Activated CD8-positive, alpha-beta T cell treated with anti-CD3 and anti-CD28 coated beads for 36 hours (primary cell): Measurements from ENCODE around the gene VPS35L. TPM values are rescaled to one million over a fixed set of nuclear protein-coding genes. Genes with fewer than 3 reads are reported as not detected.

Source experiments
- ATAC-seq: fragments of 200-7000 bp; cut with Tn5 transposase; one replicate; pipeline ENCODE4 v1.10.0; 2021; ENCODE audit warnings: mild to moderate bottlenecking, moderate library complexity
- CTCF ChIA-PET: fragments of 350-600 bp; sonication (Branson Sonifier 250); formaldehyde crosslinking; loops from one replicate; lab custom pipeline; 2021; ENCODE audit warnings: antibody characterized with exemption; lab: Charles Lee
- POLR2A ChIA-PET: fragments of 350-600 bp; sonication (Branson Sonifier 250); formaldehyde crosslinking; loops from one replicate; lab custom pipeline; 2021; ENCODE audit warnings: antibody characterized with exemption; lab: Charles Lee
- DNase-seq: peaks from one replicate; pipeline ENCODE4 v3.0.0-alpha.2; 2020
- H3K27ac Mint-ChIP-seq: one replicate; pipeline ENCODE4 v1.8.0; 2021; ENCODE audit warnings: mild to moderate bottlenecking, mixed read lengths
- H3K27me3 Mint-ChIP-seq: one replicate; pipeline ENCODE4 v1.8.0; 2021; ENCODE audit warnings: mixed read lengths
- H3K36me3 Mint-ChIP-seq: one replicate; pipeline ENCODE4 v1.8.0; 2021; ENCODE audit warnings: low read depth, mixed read lengths
- H3K4me1 Mint-ChIP-seq: one replicate; pipeline ENCODE4 v1.8.0; 2021; ENCODE audit warnings: low read depth, mixed read lengths
- H3K4me3 Mint-ChIP-seq: one replicate; pipeline ENCODE4 v1.8.0; 2021; ENCODE audit warnings: mild to moderate bottlenecking, moderate library complexity, mixed read lengths
- H3K9me3 Mint-ChIP-seq: one replicate; pipeline ENCODE4 v1.8.0; 2021; ENCODE audit warnings: mixed read lengths
- CTCF ChIP-seq: fragments of 200-600 bp; IDR thresholded peaks from one replicate; pipeline ENCODE4 v1.8.0; 2022; ENCODE audit warnings: antibody characterized with exemption, mild to moderate bottlenecking
- intact Hi-C: fragments of 100-400 bp; cut with micrococcal nuclease; formaldehyde crosslinking; loops from one replicate; pipeline ENCODE4 v1.10.0; 2022
- total RNA-seq, 2 experiments: library from RNA; stranded (reverse); gene quantifications; one replicate each; pipeline ENCODE4 v1.2.3, GENCODE V29; 2021

VPS35L gene
- total RNA-seq, 2 experiments from 2014 or later, result 32.1 to 34.8 TPM

GRCh38 chr16:19588661-19589060 is 33.2 kb downstream of the VPS35L start:
- intact Hi-C loops, result no loop called here
- peaks cover 18% of the 10 kb centered on the region for H3K36me3 Mint-ChIP-seq
- peaks cover 15% of the 10 kb centered on the region for H3K4me1 Mint-ChIP-seq
- ChIA-PET CTCF (interaction anchor here (1.1 to 1.4 kb wide), 4 partner anchors 13 to 319 kb away, joined by 3 to 5 read pairs (median 3); no protein-coding TSS in a partner anchor), POLR2A (no interaction called here)
- no peak overlapping the region for H3K4me3 Mint-ChIP-seq
- no peaks in the 10 kb centered on the region for H3K9me3 Mint-ChIP-seq
- DNase-seq (peak; percentile 6), ATAC-seq (peak; percentile 49)
- TF ChIP-seq CTCF, result no peak
- no peak overlapping the region for H3K27ac Mint-ChIP-seq
- H3K27me3 Mint-ChIP-seq, result no peaks in the 10 kb centered on the region

- POLR2A ChIA-PET, result no interaction called here
- no peak for TF ChIP-seq CTCF
- Mint-ChIP-seq H3K27me3 (no peaks in the 10 kb centered on the region), H3K36me3 (peaks cover 17% of the 10 kb centered on the region), H3K27ac (peak overlapping the region; percentile 61), H3K9me3 (no peaks in the 10 kb centered on the region), H3K4me1 (peaks cover 13% of the 10 kb centered on the region), H3K4me3 (no peak overlapping the region)
- DNase-seq (no peak), ATAC-seq (no peak)
- intact Hi-C loops, result no loop called here
- CTCF ChIA-PET, result interaction anchor here (1.1 kb wide), 5 partner anchors 12 to 318 kb away, joined by 3 read pairs; no protein-coding TSS in a partner anchor
These were observed 33.6 kb downstream of the VPS35L start for GRCh38 chr16:19589106-19589505.

GRCh38 chr16:19589771-19590302 is 34.3 kb downstream of the VPS35L start:
- Mint-ChIP-seq H3K4me3 (no peak overlapping the region), H3K9me3 (no peaks in the 10 kb centered on the region), H3K4me1 (peaks cover 12% of the 10 kb centered on the region), H3K27ac (no peak overlapping the region), H3K36me3 (peaks cover 18% of the 10 kb centered on the region), H3K27me3 (no peaks in the 10 kb centered on the region)
- no peak for TF ChIP-seq CTCF
- intact Hi-C loops, result no loop called here
- ChIA-PET CTCF (interaction anchor here (1.1 kb wide), 5 partner anchors 12 to 318 kb away, joined by 3 read pairs; no protein-coding TSS in a partner anchor), POLR2A (no interaction called here)
- no peak for ATAC-seq
- no peak for DNase-seq

GRCh38 chr16:19595043-19595767 is 39.7 kb downstream of the VPS35L start:
- no peaks in the 10 kb centered on the region for H3K9me3 Mint-ChIP-seq
- no peak for TF ChIP-seq CTCF
- ChIA-PET CTCF (interaction anchor here (3.2 kb wide), 1 partner anchor 11 kb away, joined by 8 read pairs; no protein-coding TSS in a partner anchor), POLR2A (no interaction called here)
- intact Hi-C loops, result no loop called here
- no peaks in the 10 kb centered on the region for H3K27me3 Mint-ChIP-seq
- H3K4me1 Mint-ChIP-seq, result no peaks in the 10 kb centered on the region
- ATAC-seq (no peak), DNase-seq (no peak)
- H3K4me3 Mint-ChIP-seq, result no peak overlapping the region
- no peak overlapping the region for H3K27ac Mint-ChIP-seq
- H3K36me3 Mint-ChIP-seq, result peaks cover 15% of the 10 kb centered on the region
